Mucosa of descending colon (tissue), 3 donors: ENCODE measurements around the gene RAD51B. TPM values are rescaled to one million over a fixed set of nuclear protein-coding genes. Genes with fewer than 3 reads are reported as not detected.
A peak's percentile ranks its signal among the peaks of the same experiment; 100 is the strongest.

Experiments used
- ATAC-seq: fragments of 200-7000 bp; cut with Tn5 transposase; one replicate; pipeline ENCODE4 v1.9.1; 2020; ENCODE audit warnings: mild to moderate bottlenecking, moderate library complexity
- DNase-seq, 3 donors: peaks; one replicate each; pipeline ENCODE4 v3.0.0-alpha.2; 2020
- H3K36me3 ChIP-seq: fragments of 200-600 bp; one replicate; pipeline ENCODE4 v1.8.0; 2021; ENCODE audit warnings: low read depth, mild to moderate bottlenecking
- H3K4me1 ChIP-seq: fragments of 200-600 bp; one replicate; pipeline ENCODE4 v1.8.0; 2021; ENCODE audit warnings: low read depth, mild to moderate bottlenecking
- H3K4me3 ChIP-seq: fragments of 200-600 bp; one replicate; pipeline ENCODE4 v1.8.0; 2021; ENCODE audit warnings: mild to moderate bottlenecking
- H3K9me3 ChIP-seq: fragments of 200-600 bp; one replicate; pipeline ENCODE4 v1.8.0; 2021; ENCODE audit warnings: mild to moderate bottlenecking
- CTCF ChIP-seq: fragments of 200-600 bp; IDR thresholded peaks from one replicate; pipeline ENCODE4 v1.8.0; 2022; ENCODE audit warnings: antibody characterized with exemption, mild to moderate bottlenecking
- intact Hi-C, 2 donors: fragments of 100-400 bp; cut with DNase I in 1 of 2; cut with micrococcal nuclease in 1 of 2; formaldehyde crosslinking; loops; one replicate each; pipeline versions ENCODE4 v1.11.0 to v1.11.1; 2022; cut with DNase I, micrococcal nuclease
- total RNA-seq, 3 donors: library from RNA; stranded (reverse); fragmentation: NEBNext Ultra II Directional in 2 of 3; extraction: Animal tissue kit (Norgen Biotek cat#: 25700) in 2 of 3; gene quantifications; one replicate each; pipeline versions ENCODE4 v1.2.1 to v1.2.4, GENCODE V29; 2021 to 2023
- donor health status: DM: no; HTN: no; CAD: no; lungs with moderate emphysema.
- donor health status: DM: no; HTN: no; CAD: no.
- donor health status: DM: no; HTN: yes; CAD: no.

Gene RAD51B
- total RNA-seq, 3 donors from 2014 or later = 15.8 to 23.3 (median 20.9) TPM

- no peak for DNase-seq
- Histone ChIP-seq H3K9me3 (no peaks in the 10 kb centered on the region), H3K4me1 (no peaks in the 10 kb centered on the region), H3K36me3 (no peaks in the 10 kb centered on the region), H3K4me3 (no peak overlapping the region)
- TF ChIP-seq CTCF = no peak
- ATAC-seq = peak; percentile 68
- intact Hi-C loops = no loop called here
Observed at GRCh38 chr14:68741839-68742470, 922.4 kb downstream of the RAD51B start.

- DNase-seq = no peak
Observed at GRCh38 chr14:68744613-68745012, 925.0 kb downstream of the RAD51B start.

GRCh38 chr14:68747393-68747792, 927.8 kb downstream of the RAD51B start:
- no peak for TF ChIP-seq CTCF
- Histone ChIP-seq H3K4me3 (no peak overlapping the region), H3K4me1 (no peaks in the 10 kb centered on the region), H3K9me3 (no peaks in the 10 kb centered on the region), H3K36me3 (no peaks in the 10 kb centered on the region)
- no peak for DNase-seq
- intact Hi-C loops = no loop called here
- ATAC-seq = no peak

More at GRCh38 chr14:68744613-68745012, 925.0 kb downstream of the RAD51B start:
- no peaks in the 10 kb centered on the region for H3K4me1 ChIP-seq
- TF ChIP-seq CTCF = no peak
- H3K9me3 ChIP-seq = no peaks in the 10 kb centered on the region
- no peak for ATAC-seq
- intact Hi-C loops = no loop called here
- H3K36me3 ChIP-seq = no peaks in the 10 kb centered on the region
- H3K4me3 ChIP-seq = no peak overlapping the region

GRCh38 chr14:68748260-68748659, 928.7 kb downstream of the RAD51B start:
- no peak for TF ChIP-seq CTCF
- Histone ChIP-seq H3K36me3 (no peaks in the 10 kb centered on the region), H3K4me3 (no peak overlapping the region), H3K4me1 (no peaks in the 10 kb centered on the region), H3K9me3 (no peaks in the 10 kb centered on the region)
- DNase-seq (no peak), ATAC-seq (no peak)
- intact Hi-C loops = no loop called here

GRCh38 chr14:68748691-68749090, 929.1 kb downstream of the RAD51B start:
- no peaks in the 10 kb centered on the region for H3K9me3 ChIP-seq
- H3K4me3 ChIP-seq = no peak overlapping the region
- ATAC-seq (no peak), DNase-seq (no peak)
- H3K36me3 ChIP-seq = no peaks in the 10 kb centered on the region
- H3K4me1 ChIP-seq = no peaks in the 10 kb centered on the region
- intact Hi-C loops = no loop called here
- no peak for TF ChIP-seq CTCF
